Endothelial cell of umbilical vein (primary cell): ENCODE measurements around the gene C17orf67.

ENCODE experiments used
- POLR2A ChIP-seq: IDR thresholded peaks from 2 replicates; pipeline ENCODE4 v1.6.1; 2012; ENCODE audit warnings: low read depth, mild to moderate bottlenecking, control low read depth, low read length
- TF ChIP-seq, protein P1 (sequence below), 2 donors: IDR thresholded peaks; 1 replicate in 1 of 2; 2 replicates in 1 of 2; pipeline ENCODE4 v1.5.1; 2011; ENCODE audit warnings: low read length in 2 of 2, mild to moderate bottlenecking in 2 of 2, moderate library complexity in 2 of 2, control low read depth in 1 of 2, inconsistent platforms in 1 of 2, low read depth in 1 of 2; ENCODE audit not compliant: insufficient read depth in 1 of 2; ENCODE audit errors: extremely low read depth in 1 of 2

DNA sequence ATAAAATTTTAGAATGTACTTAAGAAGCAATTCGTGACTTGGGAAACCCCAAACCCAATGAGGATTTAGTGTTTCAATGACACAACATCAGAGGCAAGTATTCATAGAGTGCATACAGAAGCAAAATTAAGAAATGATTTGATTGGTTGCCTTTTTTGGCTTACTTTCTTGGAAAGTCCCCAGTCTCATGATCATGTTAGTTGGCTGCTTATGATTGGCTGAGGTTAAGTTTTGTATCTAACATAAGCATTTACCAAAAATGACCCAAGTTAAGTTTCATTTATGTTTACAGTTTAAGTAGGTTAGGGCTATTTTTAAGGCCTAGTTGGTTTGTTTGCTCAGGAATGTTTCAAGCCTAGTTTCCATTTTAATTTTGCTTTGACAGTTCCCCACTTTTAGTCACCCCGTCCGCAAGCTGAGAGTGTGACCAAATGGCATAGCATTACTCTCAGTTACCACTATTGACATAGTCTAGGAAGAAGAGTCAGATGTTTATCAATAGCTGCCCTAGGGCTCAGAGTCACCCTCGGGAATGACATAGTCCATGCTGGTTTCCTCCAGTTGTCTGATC, 36.4 kb upstream of the C17orf67 start:
- TF ChIP-seq, protein P1, sequence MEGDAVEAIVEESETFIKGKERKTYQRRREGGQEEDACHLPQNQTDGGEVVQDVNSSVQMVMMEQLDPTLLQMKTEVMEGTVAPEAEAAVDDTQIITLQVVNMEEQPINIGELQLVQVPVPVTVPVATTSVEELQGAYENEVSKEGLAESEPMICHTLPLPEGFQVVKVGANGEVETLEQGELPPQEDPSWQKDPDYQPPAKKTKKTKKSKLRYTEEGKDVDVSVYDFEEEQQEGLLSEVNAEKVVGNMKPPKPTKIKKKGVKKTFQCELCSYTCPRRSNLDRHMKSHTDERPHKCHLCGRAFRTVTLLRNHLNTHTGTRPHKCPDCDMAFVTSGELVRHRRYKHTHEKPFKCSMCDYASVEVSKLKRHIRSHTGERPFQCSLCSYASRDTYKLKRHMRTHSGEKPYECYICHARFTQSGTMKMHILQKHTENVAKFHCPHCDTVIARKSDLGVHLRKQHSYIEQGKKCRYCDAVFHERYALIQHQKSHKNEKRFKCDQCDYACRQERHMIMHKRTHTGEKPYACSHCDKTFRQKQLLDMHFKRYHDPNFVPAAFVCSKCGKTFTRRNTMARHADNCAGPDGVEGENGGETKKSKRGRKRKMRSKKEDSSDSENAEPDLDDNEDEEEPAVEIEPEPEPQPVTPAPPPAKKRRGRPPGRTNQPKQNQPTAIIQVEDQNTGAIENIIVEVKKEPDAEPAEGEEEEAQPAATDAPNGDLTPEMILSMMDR (IDR thresholded peaks at IDR 0.05; ENCODE audit: extremely low read depth in 1 of 2, insufficient read depth in 1 of 2, low read depth in 1 of 2, low read length in 2 of 2): no peak
- no peak for TF ChIP-seq POLR2A
